Liver (tissue), 9 donors: ENCODE data around the gene SUCLG2. TPM values are rescaled to one million over a fixed set of nuclear protein-coding genes. Genes with fewer than 3 reads are reported as not detected.
A peak's percentile ranks its signal among the peaks of the same experiment; 100 is the strongest.

Experiments
- DNase-seq: peaks from one replicate; pipeline ENCODE4 v3.0.0-alpha.2; 2017; ENCODE audit warnings: low spot score
- H3K27ac ChIP-seq, 2 donors: one replicate each; pipeline ENCODE4 v1.7.0; 2013; ENCODE audit warnings: inconsistent platforms in 2 of 2, low read length in 2 of 2, control low read depth in 1 of 2, low read depth in 1 of 2, mild to moderate bottlenecking in 1 of 2
- H3K27me3 ChIP-seq, 4 donors: one replicate each; pipeline versions ENCODE4 v1.6.1 to v1.7.0; 2013; ENCODE audit warnings: low read length in 3 of 4, inconsistent platforms in 1 of 4, mild to moderate bottlenecking in 1 of 4, moderate library complexity in 1 of 4; ENCODE audit not compliant: control insufficient read depth in 4 of 4, insufficient read depth in 4 of 4
- H3K36me3 ChIP-seq, 4 donors: one replicate each; pipeline versions ENCODE4 v1.6.1 to v1.7.0; 2013; ENCODE audit warnings: low read length in 3 of 4, mild to moderate bottlenecking in 3 of 4, low read depth in 1 of 4, moderate library complexity in 1 of 4; ENCODE audit not compliant: control insufficient read depth in 4 of 4, insufficient read depth in 3 of 4
- H3K4me1 ChIP-seq, 4 donors: one replicate each; pipeline versions ENCODE4 v1.6.1 to v1.7.0; 2013; ENCODE audit warnings: low read length in 3 of 4, mild to moderate bottlenecking in 3 of 4, moderate library complexity in 1 of 4; ENCODE audit not compliant: control insufficient read depth in 4 of 4, insufficient read depth in 4 of 4
- H3K4me3 ChIP-seq, 3 donors: one replicate each; pipeline versions ENCODE4 v1.6.1 to v1.7.0; 2013; ENCODE audit warnings: low read length in 3 of 3, control low read depth in 1 of 3, low read depth in 1 of 3, mild to moderate bottlenecking in 1 of 3
- H3K9ac ChIP-seq, 2 donors: one replicate each; pipeline ENCODE4 v1.7.0; 2013; ENCODE audit warnings: low read length in 2 of 2, mild to moderate bottlenecking in 2 of 2, moderate library complexity in 2 of 2, control low read depth in 1 of 2, low read depth in 1 of 2
- H3K9me3 ChIP-seq, 4 donors: one replicate each; pipeline versions ENCODE4 v1.6.1 to v1.7.0; 2013; ENCODE audit warnings: low read length in 3 of 4; ENCODE audit not compliant: control insufficient read depth in 4 of 4
- ATF3 ChIP-seq: IDR thresholded peaks from 2 replicates; pipeline ENCODE4 v1.6.1; 2016; ENCODE audit warnings: antibody characterized with exemption
- EGR1 ChIP-seq, 2 donors: IDR thresholded peaks; 2 replicates each; pipeline ENCODE4 v1.6.1; 2016 to 2018; ENCODE audit warnings: antibody characterized with exemption in 2 of 2, low read depth in 2 of 2
- FOXA2 ChIP-seq: IDR thresholded peaks from 2 replicates; pipeline ENCODE4 v1.6.1; 2016; ENCODE audit warnings: antibody characterized with exemption
- GABPA ChIP-seq, 2 donors: IDR thresholded peaks in 1 of 2; conservative IDR thresholded peaks in 1 of 2; 2 replicates each; pipeline ENCODE4 v1.6.1; 2016; ENCODE audit warnings: antibody characterized with exemption in 2 of 2, mild to moderate bottlenecking in 1 of 2, moderate library complexity in 1 of 2
- HNF4A ChIP-seq, 2 donors: conservative IDR thresholded peaks; 2 replicates each; pipeline ENCODE4 v1.6.1; 2016; ENCODE audit warnings: antibody characterized with exemption in 2 of 2, mild to moderate bottlenecking in 2 of 2
- HNF4G ChIP-seq: IDR thresholded peaks from 2 replicates; pipeline ENCODE4 v1.6.1; 2016; ENCODE audit warnings: antibody characterized with exemption
- JUND ChIP-seq, 2 donors: IDR thresholded peaks; 2 replicates each; pipeline ENCODE4 v1.6.1; 2016; ENCODE audit warnings: antibody characterized with exemption in 2 of 2
- NR2F2 ChIP-seq: IDR thresholded peaks from 2 replicates; pipeline ENCODE4 v1.6.1; 2016; ENCODE audit warnings: antibody characterized with exemption
- RAD21 ChIP-seq, 2 donors: IDR thresholded peaks; 2 replicates each; pipeline ENCODE4 v1.6.1; 2016; ENCODE audit warnings: antibody characterized with exemption in 2 of 2, mild to moderate bottlenecking in 2 of 2
- REST ChIP-seq: IDR thresholded peaks from 2 replicates; pipeline ENCODE4 v1.6.1; 2016; ENCODE audit warnings: antibody characterized with exemption, mild to moderate bottlenecking
- RXRA ChIP-seq, 2 donors: IDR thresholded peaks; 2 replicates each; pipeline ENCODE4 v1.6.1; 2017 to 2018; ENCODE audit warnings: antibody characterized with exemption in 2 of 2, mild to moderate bottlenecking in 1 of 2
- SP1 ChIP-seq: IDR thresholded peaks from 2 replicates; pipeline ENCODE4 v1.6.1; 2018; ENCODE audit warnings: antibody characterized with exemption, mild to moderate bottlenecking
- TAF1 ChIP-seq: conservative IDR thresholded peaks from 2 replicates; pipeline ENCODE4 v1.6.1; 2016; ENCODE audit warnings: antibody characterized with exemption, mild to moderate bottlenecking
- YY1 ChIP-seq: IDR thresholded peaks from 2 replicates; pipeline ENCODE4 v1.6.1; 2016; ENCODE audit warnings: antibody characterized with exemption, mild to moderate bottlenecking
- ZBTB33 ChIP-seq: IDR thresholded peaks from 2 replicates; pipeline ENCODE4 v1.6.1; 2016; ENCODE audit warnings: antibody characterized with exemption
- WGBS: extraction: QIAGEN DNeasy Blood & Tissue Kit; methylation state at CpG from one replicate; pipeline ENCODE4 v1.1.7; 2013; 5-methylcytosine and 5-hydroxymethylcytosine counted together
- polyA plus RNA-seq, 2 donors: library from polyadenylated mRNA; stranded (reverse) in 1 of 2; unstranded in 1 of 2; fragments of 200-250 nt in 1 of 2; fragments of >200 nt in 1 of 2; fragmentation: Nextera tagmentation in 1 of 2; extraction: Ambion mirVana in 1 of 2; gene quantifications; one replicate each; pipeline versions ENCODE4 v1.2.1 to v1.2.3, GENCODE V29; 2013 to 2015
- total RNA-seq, 2 donors: library from RNA; depleted of rRNA; stranded (reverse); fragments of >200 nt; gene quantifications; one replicate each; pipeline ENCODE4 v1.2.3, GENCODE V29; 2014
- TF ChIP-seq, protein P1 (sequence below): IDR thresholded peaks from 2 replicates; pipeline ENCODE4 v1.6.1; 2016; ENCODE audit warnings: antibody characterized with exemption
- TF ChIP-seq, protein P2 (sequence below): fragments of 150-350 bp; IDR thresholded peaks from 2 replicates; pipeline ENCODE4 v1.5.1; 2017; ENCODE audit warnings: improper control_type of control experiment, low read depth, low read length; ENCODE audit not compliant: missing input control
- donor health status: healthy.
- donor health status: healthy.
- donor health status: healthy.
- donor health status: healthy.
- donor health status: healthy.

SUCLG2 gene
- total and polyA plus RNA-seq, 4 donors = 45.3 to 114 (median 92.8) TPM

DNA sequence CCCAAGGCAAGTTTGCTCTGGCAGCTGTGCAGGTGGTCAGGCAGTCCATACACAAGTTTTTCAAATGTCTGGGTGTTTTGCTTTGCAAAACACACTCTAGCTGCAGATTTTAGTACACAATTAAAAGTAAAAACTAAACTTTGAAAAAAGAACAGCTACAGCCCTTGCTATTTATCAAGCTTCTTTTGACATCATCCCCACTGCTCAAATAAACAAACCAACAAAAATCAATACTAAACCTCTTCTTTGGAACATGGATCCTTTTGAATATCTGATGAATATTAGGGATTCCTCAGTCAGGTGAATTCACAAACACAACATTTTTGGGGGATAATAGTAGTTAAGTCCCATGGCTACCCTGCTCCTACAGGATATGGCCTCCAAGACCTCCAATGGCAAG is 249.2 kb downstream of the SUCLG2 start:
- Histone ChIP-seq H3K36me3 (peaks cover 0 to 9% (median 4%) of the 10 kb centered on the region in 4 donors), H3K27ac (peak overlapping the region in 1 of 2 donors; percentile 47), H3K4me3 (no peak overlapping the region), H3K9ac (no peak overlapping the region), H3K27me3 (no peaks in the 10 kb centered on the region), H3K4me1 (peaks cover 0 to 29% (median 13%) of the 10 kb centered on the region in 4 donors), H3K9me3 (no peaks in the 10 kb centered on the region)
- TF ChIP-seq, protein P1, sequence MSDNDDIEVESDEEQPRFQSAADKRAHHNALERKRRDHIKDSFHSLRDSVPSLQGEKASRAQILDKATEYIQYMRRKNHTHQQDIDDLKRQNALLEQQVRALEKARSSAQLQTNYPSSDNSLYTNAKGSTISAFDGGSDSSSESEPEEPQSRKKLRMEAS = no peak
- no peak for TF ChIP-seq EGR1 (IDR thresholded peaks at IDR 0.05; ENCODE audit: low read depth in 2 of 2)
- no peak for TF ChIP-seq HNF4A (conservative IDR thresholded peaks at IDR 0.05)
- DNase-seq = no peak

DNA sequence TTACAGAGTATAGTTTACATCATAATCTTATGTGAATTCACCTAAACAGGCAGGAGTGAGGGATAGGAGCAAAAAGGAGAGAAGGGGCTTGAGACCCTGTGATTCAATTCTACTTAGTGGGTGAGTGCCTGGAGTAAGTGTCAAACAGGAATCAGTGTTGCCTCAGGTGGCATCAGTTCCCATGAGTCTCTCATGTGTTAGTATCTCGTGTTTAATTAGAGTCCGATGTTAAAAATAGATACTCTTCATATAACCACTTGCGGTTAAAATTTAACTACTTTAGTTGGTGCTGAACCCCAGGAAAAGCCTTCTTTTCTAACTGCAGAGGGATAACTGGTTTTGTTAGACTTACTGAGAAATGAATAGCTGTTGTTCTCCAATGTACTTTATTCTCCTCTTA is 251.5 kb downstream of the SUCLG2 start:
- WGBS = 52% methylated on average over 3 of the region's 3 CpGs
- H3K9ac ChIP-seq = no peak overlapping the region
- no peaks in the 10 kb centered on the region for H3K9me3 ChIP-seq
- no peak for DNase-seq
- no peaks in the 10 kb centered on the region for H3K27me3 ChIP-seq
- no peak overlapping the region for H3K4me3 ChIP-seq
- H3K27ac ChIP-seq = peak overlapping the region in 1 of 2 donors; percentile 35
- peaks cover 0 to 29% (median 13%) of the 10 kb centered on the region in 4 donors for H3K4me1 ChIP-seq
- peaks cover 0 to 7% (median 4%) of the 10 kb centered on the region in 4 donors for H3K36me3 ChIP-seq
- TF ChIP-seq, protein P2, sequence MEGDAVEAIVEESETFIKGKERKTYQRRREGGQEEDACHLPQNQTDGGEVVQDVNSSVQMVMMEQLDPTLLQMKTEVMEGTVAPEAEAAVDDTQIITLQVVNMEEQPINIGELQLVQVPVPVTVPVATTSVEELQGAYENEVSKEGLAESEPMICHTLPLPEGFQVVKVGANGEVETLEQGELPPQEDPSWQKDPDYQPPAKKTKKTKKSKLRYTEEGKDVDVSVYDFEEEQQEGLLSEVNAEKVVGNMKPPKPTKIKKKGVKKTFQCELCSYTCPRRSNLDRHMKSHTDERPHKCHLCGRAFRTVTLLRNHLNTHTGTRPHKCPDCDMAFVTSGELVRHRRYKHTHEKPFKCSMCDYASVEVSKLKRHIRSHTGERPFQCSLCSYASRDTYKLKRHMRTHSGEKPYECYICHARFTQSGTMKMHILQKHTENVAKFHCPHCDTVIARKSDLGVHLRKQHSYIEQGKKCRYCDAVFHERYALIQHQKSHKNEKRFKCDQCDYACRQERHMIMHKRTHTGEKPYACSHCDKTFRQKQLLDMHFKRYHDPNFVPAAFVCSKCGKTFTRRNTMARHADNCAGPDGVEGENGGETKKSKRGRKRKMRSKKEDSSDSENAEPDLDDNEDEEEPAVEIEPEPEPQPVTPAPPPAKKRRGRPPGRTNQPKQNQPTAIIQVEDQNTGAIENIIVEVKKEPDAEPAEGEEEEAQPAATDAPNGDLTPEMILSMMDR = no peak
- TF ChIP-seq JUND (IDR thresholded peaks at IDR 0.05) = no peak
- TF ChIP-seq ZBTB33 = no peak
- TF ChIP-seq FOXA2 = no peak
- no peak for TF ChIP-seq RXRA (IDR thresholded peaks at IDR 0.05)
- no peak for TF ChIP-seq TAF1
- TF ChIP-seq ATF3 = no peak
- TF ChIP-seq, protein P1 = no peak
- no peak for TF ChIP-seq SP1
- TF ChIP-seq YY1 = no peak
- no peak for TF ChIP-seq HNF4G
- TF ChIP-seq REST = no peak
- TF ChIP-seq EGR1 (IDR thresholded peaks at IDR 0.05; ENCODE audit: low read depth in 2 of 2) = no peak
- TF ChIP-seq RAD21 (IDR thresholded peaks at IDR 0.05) = no peak
- TF ChIP-seq NR2F2 = no peak
- no peak for TF ChIP-seq GABPA (IDR thresholded peaks at IDR 0.05 in 1 of 2, conservative IDR thresholded peaks at IDR 0.05 in 1 of 2)
- TF ChIP-seq HNF4A (conservative IDR thresholded peaks at IDR 0.05) = no peak
